ENCODE data around the gene TMEM145.

DNA sequence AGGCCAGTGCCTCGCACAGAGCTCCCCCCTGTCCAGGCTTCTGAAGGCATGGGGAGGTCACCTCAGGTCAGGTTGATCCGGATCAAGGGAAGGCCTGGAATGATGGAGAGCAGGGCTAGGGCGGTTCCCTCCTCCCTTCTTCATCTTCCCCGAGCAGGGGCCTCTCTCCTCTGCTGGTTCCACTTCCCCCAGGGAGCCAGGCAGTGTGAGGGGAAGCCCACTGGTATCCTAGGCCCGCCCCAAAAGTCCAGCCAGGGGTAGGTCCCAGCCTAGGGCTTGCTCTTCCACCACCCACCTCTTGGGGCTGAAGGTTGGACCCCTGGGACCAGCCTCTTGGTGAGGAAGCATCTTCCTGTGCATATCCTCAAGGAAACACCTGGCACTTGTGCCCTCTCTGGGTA is 27.6 kb upstream of the TMEM145 start:
- TF ChIP-seq, protein P1, sequence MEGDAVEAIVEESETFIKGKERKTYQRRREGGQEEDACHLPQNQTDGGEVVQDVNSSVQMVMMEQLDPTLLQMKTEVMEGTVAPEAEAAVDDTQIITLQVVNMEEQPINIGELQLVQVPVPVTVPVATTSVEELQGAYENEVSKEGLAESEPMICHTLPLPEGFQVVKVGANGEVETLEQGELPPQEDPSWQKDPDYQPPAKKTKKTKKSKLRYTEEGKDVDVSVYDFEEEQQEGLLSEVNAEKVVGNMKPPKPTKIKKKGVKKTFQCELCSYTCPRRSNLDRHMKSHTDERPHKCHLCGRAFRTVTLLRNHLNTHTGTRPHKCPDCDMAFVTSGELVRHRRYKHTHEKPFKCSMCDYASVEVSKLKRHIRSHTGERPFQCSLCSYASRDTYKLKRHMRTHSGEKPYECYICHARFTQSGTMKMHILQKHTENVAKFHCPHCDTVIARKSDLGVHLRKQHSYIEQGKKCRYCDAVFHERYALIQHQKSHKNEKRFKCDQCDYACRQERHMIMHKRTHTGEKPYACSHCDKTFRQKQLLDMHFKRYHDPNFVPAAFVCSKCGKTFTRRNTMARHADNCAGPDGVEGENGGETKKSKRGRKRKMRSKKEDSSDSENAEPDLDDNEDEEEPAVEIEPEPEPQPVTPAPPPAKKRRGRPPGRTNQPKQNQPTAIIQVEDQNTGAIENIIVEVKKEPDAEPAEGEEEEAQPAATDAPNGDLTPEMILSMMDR (conservative IDR thresholded peaks at IDR 0.05; ENCODE audit: low read length), result no peak; the same call in 1 of the 2 replicates
- TF ChIP-seq EZH2phosphoT487 (IDR thresholded peaks at IDR 0.05; ENCODE audit: borderline replicate concordance), result no peak

Data from Loucy (cell line).